IPS DF 4.7 (cell line): Measurements from ENCODE around the gene ZNF90.
"Not testable (repeated sequence)": the region's sequence is repeated elsewhere in the genome, so short reads cannot be mapped to it uniquely, and the experiment has no call there.

ENCODE experiments used
- DNase-seq: peaks from one replicate; pipeline ENCODE4 v3.0.0-alpha.2; 2013; ENCODE audit warnings: low spot score; ENCODE audit errors: extremely low read depth

ZNF90 gene

GRCh38 chr19:20103091-20103740, 25.4 kb downstream of the ZNF90 start:
- no peak for DNase-seq

GRCh38 chr19:20107301-20107700, 29.5 kb downstream of the ZNF90 start:
- DNase-seq = no peak

- not testable (repeated sequence) for DNase-seq
Measured at GRCh38 chr19:20118064-20118839, 40.5 kb downstream of the ZNF90 start.

GRCh38 chr19:20124879-20125278, 47.1 kb downstream of the ZNF90 start:
- no peak for DNase-seq

- not testable (repeated sequence) for DNase-seq
Measured at GRCh38 chr19:20132933-20133332, 55.1 kb downstream of the ZNF90 start.

GRCh38 chr19:20137714-20138113, 59.9 kb downstream of the ZNF90 start:
- DNase-seq = not testable (repeated sequence)

GRCh38 chr19:20151617-20152145, 73.9 kb downstream of the ZNF90 start:
- no peak for DNase-seq

- not testable (repeated sequence) for DNase-seq
Measured at GRCh38 chr19:20152506-20152905, 74.7 kb downstream of the ZNF90 start.

GRCh38 chr19:20153281-20153680, 75.5 kb downstream of the ZNF90 start:
- no peak for DNase-seq

- no peak for DNase-seq
Measured at GRCh38 chr19:20154636-20155035, 76.8 kb downstream of the ZNF90 start.

GRCh38 chr19:20162821-20163220, 85.0 kb downstream of the ZNF90 start:
- no peak for DNase-seq

- DNase-seq = no peak
Measured at GRCh38 chr19:20164456-20164855, 86.7 kb downstream of the ZNF90 start.

GRCh38 chr19:20165971-20166592, 88.3 kb downstream of the ZNF90 start:
- DNase-seq = no peak

- DNase-seq = peak; percentile 91
Measured at GRCh38 chr19:20167020-20167644, 89.3 kb downstream of the ZNF90 start, which contains the start of gene ZNF486. Gene ZNF486 (plus strand): TSS chr19:20167214. CDS start chr19:20167331, 117 bp downstream.

- DNase-seq = no peak
Measured at GRCh38 chr19:20167651-20168122, 89.9 kb downstream of the ZNF90 start.
